ENCODE measurements around the gene MATN4.
"Not testable (repeated sequence)": the region's sequence is repeated elsewhere in the genome, so short reads cannot be mapped to it uniquely, and the experiment has no call there.

Gene MATN4, protein sequence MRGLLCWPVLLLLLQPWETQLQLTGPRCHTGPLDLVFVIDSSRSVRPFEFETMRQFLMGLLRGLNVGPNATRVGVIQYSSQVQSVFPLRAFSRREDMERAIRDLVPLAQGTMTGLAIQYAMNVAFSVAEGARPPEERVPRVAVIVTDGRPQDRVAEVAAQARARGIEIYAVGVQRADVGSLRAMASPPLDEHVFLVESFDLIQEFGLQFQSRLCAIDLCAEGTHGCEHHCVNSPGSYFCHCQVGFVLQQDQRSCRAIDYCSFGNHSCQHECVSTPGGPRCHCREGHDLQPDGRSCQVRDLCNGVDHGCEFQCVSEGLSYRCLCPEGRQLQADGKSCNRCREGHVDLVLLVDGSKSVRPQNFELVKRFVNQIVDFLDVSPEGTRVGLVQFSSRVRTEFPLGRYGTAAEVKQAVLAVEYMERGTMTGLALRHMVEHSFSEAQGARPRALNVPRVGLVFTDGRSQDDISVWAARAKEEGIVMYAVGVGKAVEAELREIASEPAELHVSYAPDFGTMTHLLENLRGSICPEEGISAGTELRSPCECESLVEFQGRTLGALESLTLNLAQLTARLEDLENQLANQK

DNA sequence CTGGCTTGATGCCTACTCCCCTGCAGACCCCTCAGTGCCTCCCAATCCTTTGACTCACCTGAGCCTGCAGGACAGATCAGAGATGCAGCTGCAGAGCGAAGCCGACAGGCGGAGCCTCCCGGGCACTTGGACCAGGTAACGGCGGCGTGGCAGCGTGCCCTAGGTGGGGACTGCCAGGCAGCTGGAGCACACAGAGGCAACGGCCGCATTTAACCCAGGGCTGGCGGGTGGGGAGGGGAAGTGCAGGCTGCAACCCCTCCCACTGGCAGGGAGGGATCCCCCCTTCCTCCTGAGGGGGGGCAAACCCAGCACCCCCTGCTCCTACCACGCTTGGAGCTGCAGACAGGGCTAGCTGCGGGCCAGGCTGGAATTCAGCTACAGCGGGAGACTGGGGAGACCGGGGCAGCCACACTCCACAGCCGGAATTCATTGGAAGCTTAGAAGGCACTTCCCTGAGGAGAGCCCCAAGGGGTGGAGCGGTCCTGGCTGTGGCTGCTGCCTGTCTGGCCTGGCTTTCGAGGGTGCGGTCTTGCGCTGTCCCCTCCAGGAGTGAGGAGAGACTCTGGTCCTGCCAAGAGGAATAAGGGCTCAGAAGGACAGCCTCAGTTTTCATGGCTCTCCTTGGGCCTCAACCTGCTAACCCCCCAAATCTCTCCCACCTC is at the start of gene MATN4:
Gene MATN4 (minus strand): TSS at position 183 of the 662 bp plus-strand sequence. CDS start 2,717 bp downstream, outside the sequence.
- no peak for DNase-seq (ENCODE audit: low read depth in 2 of 2)

DNA sequence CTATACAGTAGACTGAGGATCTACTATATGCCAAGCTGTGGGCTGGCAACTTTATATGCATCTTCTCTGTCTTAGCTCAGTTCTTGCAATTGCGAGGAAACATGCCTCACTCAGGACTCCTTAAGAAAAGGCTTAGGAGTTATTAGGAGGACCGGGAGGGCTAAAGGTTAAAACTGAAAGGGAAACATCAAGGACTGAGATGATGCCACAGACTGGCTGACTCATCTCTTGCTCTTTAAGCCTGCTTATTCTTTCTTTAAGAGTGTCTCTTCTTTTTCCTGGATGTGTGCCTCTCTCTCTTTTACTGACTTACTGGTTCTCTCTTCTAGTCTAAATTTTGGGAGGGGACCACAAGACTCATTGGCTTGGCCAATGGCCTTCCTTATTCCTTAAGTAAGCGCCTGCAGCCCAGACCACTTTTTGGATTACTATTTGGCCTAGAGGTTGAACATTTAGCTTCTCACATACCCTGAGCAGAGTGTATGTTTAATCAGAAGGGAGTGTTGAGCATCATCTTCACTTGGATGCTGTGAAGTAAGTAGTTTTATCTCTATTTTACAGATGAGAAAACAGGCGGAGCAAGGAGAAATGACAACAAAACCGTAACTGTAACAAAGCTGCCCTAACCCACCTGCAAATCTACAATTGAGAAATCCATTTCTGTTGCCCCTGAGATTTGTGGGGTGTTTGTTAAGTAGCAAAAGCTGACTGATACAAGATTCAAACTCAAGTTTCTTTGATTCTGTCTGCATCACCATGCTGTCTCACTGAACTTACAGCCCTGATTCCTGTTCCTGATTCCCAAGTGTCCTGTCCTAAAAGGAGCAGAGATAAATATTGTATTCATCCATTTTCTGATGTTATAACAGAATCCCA is 47.3 kb upstream of the MATN4 start:
- DNase-seq (ENCODE audit: low read depth in 2 of 2), result no peak

DNA sequence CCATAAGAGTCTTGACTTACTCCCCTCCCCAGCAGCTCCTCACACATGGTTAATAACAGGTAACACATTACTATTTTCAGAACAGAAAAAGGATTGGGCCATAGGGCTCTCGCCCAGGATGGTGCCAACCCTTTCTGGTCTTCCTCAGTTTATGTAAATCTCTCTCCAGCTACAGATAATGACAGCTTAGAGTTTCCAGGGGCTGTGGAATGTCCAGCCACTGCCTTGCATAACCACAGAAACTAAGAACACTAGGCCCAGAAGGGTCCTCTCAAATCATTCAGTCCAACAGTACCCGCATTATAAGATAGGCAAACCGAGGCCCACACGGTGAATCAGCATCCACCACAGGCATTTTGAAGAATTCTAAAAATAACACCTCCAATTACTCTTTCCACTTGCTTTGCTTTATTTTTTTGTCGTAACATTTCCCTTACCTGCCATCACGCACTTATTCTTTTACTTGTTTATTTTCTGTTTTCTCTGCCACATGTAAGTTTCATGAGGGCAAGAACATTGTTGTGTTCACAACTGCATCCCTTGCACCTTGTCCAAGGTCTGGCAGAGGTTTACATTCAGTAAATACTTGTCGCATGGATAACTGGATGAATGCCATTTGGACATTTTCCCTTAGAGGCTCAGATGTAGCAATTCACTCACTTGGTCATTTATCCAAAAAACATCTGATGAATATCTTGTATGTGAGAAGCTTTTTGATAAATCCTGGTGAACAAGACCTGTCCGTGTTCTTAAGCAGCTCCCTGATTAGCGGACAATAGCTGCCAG is 46.5 kb upstream of the MATN4 start:
- DNase-seq (ENCODE audit: low read depth in 2 of 2), result peak in 1 of 2 donors; percentile 28

DNA sequence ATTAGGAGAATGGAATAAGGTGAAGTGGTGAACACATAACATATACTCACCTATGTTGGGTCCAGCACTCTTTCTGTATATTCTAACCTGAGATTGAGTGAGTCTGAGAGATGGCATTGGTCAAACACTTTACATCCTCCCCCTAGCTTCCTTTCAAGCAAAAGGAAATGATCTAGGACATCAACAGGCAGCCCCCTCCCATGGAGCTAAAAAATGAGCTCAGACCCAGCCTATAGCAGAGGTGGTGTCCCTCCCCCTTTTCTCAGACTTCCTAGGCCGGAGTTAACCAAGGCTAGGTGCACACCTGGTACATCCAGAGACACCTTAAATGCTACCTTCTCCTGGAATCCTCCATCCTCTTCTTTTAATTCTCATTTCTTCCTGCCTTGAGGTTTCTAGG is 45.6 kb upstream of the MATN4 start:
- no peak for DNase-seq (ENCODE audit: low read depth in 2 of 2)

DNA sequence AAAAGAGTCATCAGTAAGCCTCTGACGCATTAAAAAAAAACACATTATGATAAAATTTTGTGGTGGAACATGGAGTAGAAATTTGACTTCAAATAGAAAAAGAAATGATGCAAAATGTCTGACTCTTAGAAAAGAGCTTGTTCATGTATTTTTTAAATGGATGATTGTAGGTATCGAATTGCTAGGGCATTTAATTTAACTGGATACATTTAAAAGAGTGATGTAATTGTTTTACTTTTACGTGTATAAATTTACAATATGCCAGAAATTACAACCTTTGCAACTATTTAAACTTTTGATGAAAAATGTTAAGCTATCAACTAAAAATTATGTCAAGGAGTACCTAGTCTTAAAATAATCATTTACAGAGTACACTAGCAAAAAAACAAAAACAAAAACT is 44.6 kb upstream of the MATN4 start:
- DNase-seq (ENCODE audit: low read depth in 2 of 2), result no peak

DNA sequence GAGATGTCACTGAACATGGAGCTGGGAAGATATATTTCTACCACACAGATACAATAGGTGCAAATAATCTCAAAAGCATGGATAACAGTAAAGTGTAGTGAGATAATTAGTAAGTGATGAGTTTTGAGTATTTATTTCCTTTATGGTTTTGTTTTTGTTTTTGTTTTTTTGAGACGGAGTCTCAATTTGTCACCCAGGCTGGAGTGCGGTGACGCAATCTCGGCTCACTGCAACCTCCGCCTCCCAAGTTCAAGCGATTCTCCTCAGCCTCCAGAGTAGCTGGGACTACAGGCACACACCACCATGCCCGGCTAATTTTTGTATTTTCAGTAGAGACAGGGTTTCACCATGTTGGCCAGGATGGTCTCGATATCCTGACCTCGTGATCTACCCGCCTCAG is 42.7 kb upstream of the MATN4 start:
- DNase-seq (ENCODE audit: low read depth in 2 of 2), result not testable (repeated sequence)

DNA sequence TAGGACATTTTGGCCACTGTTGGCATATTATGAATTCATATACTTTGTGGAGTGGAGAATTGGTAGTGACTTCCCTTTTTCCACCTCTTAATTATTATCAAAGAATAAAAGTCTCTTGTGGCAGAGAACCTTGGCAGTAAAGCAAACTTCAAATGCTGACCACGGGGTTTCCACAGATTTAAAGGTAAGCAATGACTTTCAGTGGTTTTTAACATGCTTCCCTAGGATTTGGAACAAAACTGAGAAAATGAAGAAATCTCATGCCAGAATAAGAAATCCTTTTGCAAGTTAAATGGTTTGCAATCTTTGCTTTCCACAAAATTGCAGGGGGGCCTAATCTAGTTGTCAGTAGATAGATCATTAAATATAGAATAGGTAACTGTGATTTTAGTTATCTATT is 42.1 kb upstream of the MATN4 start:
- DNase-seq (ENCODE audit: low read depth in 2 of 2), result no peak

DNA sequence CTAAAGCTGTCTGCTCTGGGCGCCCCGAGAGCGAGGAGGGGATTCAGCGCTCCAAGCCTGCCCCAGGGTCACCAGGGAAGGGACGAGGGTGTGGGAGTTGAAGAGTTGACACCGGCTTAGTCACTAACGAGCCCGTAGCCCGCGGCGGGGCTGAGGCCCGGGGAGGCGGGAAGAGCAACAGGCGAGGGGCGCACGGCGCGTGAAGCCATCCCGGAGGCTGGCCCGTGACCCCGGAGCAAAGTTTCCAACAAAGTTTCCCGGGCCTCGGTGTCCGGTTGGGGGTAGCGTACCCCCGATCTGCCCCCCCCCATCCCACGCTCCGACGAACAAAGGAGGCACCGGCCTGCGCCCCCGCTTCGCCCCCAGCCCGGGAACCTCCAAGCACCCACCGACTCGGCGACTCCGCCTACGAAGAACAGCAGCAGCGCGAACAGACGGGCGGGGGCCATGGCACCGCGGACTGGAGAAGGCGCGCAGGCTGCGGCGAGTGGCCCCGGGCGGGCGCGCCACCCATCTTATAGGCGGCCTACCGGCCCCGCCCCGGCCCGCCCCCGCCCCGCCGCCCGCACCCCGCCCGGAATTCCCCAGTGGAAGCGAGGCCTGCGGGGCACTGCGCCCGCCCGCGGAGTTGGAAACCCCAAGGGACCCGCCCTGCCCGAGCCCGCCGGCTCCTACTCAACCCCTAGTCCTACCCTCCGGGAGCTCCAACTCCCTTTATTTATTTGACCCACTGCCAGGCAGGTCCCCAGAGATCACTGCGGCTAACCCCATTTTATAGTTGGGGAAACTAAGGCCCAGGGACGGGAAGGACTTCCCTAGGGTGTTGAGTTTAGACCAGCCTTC is 40.1 kb upstream of the MATN4 start, which contains the start of gene SDC4:
Gene SDC4 (minus strand): TSS at position 489 of the 843 bp plus-strand sequence. CDS start 40 bp downstream, at position 449.
- DNase-seq (ENCODE audit: low read depth in 2 of 2), result peak; percentile 53 to 66

DNA sequence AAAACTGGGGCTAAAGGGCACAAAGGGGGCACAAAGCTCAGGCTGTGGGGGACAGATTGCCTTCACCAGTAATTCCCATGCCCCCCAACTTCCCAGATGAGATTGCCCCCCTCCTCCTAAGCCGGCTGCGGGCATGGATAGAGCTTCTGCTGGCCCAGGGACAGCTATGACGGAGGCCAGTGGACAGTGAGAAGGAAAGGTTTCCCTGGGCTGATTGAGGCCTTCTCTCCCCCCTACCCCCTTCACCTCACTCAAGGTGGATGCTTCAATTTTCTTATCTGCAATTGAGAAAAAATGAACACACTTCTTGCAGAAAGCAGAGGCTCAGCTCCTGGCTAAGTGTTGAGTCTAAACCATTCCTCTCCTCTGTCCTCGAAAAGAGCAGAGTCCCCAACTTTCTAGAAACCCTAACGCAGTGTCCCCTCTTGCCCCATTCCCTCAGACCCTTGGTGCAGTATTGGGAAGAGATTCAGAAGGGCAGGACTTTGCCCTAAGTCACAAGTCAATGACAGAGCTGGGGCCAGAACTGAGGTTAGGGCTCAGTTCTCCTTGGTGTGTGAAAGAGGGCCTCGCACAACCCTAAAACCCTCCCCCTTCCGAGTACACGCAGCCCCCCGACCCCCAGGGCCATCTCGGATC is 39.3 kb upstream of the MATN4 start:
- DNase-seq (ENCODE audit: low read depth in 2 of 2), result no peak

DNA sequence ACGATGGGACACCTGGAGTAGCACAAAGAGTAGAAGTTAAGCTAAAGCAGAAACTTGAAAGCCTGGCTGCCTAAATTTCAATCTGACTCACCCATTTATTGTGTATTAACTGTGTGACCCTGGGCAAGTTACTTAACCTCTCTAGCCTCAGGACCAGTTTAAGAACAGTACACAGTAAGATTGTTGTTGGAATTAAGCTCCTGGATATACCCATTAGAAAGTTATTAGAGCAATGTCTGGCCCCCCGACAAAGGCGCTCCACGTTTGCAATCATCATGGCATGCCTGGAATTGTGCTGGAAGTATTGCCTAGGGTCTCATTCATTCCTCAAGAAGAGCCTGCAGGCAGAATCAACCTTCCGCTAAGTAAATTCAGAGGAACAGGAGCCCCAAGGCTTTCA is 38.8 kb upstream of the MATN4 start:
- DNase-seq (ENCODE audit: low read depth in 2 of 2), result no peak

DNA sequence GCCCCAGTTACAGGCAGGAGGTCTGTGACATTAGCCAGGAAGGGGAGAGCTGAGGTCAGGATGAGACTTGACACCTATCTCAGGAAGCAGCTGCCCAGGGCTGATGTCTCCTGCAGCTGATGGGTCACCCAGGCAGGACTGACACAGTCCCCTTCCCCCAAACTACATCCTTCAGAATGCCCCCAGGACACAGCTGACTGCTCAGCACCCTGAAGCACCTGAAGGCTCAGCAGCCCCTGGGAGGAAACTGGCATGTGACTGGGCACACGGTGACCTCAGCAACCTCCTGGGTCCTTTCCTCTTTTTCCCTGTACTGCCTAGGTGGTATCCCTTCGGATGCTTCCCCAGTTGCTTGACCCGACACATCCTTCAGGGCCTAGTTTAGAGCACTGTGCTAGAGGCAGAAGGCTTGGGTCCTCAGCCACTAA is 38.2 kb upstream of the MATN4 start:
- no peak for DNase-seq (ENCODE audit: low read depth in 2 of 2)

DNA sequence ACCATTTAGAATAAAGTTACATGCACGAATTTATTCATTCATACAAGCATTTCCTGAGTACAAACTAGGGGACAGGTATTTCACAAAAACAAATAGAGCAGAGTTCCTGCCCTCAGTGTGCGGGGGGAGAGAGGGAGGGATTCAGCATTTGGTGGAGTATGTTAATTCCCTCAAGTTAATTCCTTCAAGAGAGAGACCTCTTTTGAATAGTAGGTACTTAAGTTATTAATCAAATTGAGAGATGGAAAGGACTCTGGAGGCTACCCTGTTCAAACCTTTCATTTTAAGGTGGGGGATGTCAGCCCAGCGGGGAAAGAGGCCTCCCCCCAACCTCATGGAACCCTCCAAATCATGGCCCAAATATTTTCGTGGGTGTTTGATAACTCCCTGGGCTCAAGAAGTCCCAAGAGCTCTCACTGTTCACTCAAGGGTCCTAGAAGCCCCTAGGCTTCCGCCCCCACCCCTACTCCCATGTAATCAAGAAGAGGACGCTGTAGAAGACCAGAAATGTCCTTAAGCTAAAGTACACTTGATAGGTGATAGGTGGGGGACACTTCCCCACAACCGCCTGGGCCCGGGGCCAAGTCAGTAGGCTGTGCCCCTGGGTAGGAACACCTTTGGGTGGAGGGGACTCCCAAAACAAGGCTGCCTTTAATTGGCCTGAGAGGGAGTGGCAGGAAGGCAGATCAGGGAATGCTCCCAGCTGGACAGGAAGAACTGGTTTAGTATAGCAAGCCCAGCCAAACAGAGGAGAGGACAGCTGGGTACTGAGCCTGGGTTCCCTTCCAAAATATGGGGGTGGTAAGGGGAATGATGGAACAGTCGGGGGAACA is 37.2 kb upstream of the MATN4 start:
- no peak for DNase-seq (ENCODE audit: low read depth in 2 of 2)

DNA sequence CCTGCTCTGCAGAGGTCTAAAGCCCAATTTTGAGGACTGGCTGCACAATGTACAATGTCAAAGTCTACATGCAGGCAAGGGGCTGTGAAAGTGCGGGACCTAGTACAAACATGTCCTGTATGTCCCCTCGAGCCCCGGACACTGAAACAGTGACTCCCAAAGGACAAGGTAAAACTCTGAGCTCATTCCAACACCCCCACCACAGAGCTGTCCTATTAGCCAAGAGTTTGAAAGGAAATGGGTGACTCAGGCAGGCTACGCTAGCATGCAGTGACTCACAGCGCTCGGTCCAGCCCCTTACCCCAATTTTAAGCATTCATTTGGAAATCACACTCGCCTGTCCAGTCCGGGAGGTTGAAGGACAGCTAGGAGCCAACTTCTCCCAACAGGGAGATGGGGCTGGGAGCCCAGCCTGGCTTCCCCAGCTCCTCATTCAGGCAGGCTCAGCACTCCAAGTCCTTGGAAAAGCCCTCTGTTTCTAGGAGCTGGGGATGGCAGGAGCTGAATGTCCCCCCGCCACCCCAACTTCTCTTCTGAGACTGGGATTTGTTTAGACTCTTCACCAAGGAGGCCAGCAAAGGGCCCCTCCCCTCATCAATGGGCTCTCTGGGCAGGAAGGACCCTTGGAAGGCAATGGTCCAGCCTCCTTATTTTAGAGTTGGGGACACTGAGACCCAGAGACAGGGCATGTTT is 36.2 kb upstream of the MATN4 start:
- no peak for DNase-seq (ENCODE audit: low read depth in 2 of 2)

DNA sequence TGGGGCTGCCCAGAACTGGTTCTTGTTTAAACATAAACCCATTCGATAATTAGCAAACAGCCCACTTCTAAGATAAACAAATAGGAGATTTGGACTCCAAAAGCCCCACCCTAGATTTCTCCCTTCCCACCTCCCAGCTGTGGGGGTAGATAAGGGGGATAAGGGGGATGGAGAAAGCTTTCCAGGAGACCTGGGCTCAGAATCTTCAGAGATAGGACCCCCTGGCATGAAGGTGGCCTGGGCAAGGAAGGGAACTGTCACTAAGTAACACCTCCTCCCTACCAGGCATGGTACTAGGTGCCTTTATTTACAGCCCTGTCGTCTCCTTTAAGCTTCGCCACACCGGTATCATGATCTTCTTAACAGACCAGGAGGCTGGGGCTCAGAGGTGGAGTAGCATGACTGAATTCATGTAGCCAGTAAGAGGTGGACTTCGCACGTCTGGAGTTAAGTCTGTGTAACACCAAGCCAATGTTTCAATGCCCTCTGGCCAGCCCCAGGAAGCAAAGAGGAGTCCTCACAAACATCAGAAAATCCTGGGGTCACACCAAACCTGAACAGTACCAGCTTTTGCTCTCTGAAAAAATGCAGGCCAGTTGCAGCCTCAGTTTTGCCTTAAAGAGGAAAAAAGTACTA is 35.6 kb upstream of the MATN4 start:
- DNase-seq (ENCODE audit: low read depth in 2 of 2), result no peak

DNA sequence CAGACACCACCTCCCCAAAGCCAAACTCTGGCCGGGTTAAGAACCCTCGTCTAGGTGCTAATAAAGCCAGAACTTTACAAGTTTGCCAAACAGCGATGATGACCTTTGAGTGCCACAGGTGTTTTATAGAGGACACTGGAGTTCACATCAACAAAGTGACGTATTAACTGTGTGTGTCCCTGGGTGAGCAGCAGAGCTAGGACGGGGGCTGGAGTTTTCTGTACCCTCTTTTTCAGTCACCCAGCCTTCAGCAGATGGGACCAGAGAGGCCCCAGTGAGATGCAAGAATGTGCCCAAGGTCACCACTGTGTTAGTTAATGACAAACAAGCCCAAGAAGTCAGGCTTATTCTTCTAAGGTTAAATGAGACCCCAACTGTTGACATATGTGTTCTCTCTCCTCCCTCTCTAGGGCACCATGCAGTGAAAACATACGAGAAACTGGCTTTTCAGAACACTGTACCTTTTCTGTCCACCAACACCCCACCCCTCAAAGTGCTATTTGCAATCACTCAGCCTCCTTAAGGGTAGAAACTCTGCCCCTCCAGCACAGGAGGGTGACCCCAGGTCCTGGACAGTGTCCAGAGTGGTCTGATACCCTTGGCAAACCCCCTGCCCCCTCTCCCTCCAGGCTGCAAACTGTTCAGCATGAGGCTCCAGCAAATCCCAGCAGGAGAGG is 34.9 kb upstream of the MATN4 start:
- DNase-seq (ENCODE audit: low read depth in 2 of 2), result no peak

DNA sequence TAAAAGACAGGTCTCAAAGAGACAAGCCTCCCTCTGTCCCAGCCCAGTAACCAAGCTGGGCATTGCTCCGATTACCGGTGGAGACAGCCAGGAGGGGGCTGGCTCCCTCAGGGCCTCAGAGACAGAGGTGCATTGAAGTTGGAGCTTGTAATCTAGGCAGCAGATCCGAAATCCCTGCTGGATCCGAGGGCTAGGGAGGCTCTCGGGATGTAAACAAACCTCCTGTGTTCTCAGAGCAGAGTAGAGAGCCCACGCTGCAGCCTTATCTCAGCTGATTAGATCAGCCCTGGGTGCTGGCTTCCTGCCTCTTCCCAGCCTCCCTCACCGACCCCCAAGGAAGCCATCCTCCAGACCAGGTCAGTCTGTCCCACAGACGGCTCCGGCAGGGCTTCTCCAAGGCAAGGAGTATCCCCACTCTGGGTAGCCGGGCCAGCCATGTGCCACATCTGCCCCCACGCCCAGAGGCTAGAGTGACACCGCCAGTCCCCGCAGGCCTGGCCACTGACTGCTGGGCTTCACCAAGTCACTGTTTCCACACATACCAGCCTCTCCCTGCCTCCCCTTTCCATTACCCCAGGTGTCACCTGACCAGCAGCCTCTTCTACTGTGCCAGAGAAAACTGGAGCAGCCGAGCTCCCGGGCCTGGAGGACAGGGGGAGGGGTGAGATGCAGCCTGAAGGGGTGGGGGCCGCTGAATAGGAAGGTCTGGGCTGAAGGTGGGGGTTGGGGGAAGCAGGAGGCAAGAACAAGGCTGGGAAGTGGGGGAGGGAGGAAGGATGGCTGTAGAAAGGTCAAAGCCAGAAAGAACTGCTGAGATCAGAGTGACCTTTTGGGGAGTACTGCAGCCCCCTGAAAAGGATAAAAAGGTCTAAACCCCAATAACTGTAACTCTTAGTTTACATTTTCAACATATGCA is 34.1 kb upstream of the MATN4 start:
- DNase-seq (ENCODE audit: low read depth in 2 of 2), result no peak

All from stimulated activated CD8-positive, alpha-beta memory T cell treated with anti-CD3 and anti-CD28 coated beads, Interleukin-2, amount 100 ng/mL, for 48 hours (primary cell).